GM23338 (cell line): ENCODE data around the gene ADGRG4. TPM values are rescaled to one million over a fixed set of nuclear protein-coding genes. Genes with fewer than 3 reads are reported as not detected.

Source experiments
- ATAC-seq: fragments of 200-7000 bp; cut with Tn5 transposase; 3 replicates; pipeline ENCODE4 v1.9.1; 2020
- DNase-seq: peaks from one replicate; pipeline ENCODE4 v3.0.0-alpha.2; 2015; ENCODE audit warnings: low spot score
- H2AFZ ChIP-seq: fragments of 200-600 bp; sonication (generic); 2 replicates; pipeline ENCODE4 v1.8.0; 2016; ENCODE audit warnings: antibody characterized with exemption, mild to moderate bottlenecking, moderate library complexity
- H3F3A ChIP-seq: fragments of 200-600 bp; sonication (generic); replicated peaks from 2 replicates; pipeline ENCODE4 v1.8.0; 2017; ENCODE audit warnings: antibody characterized with exemption, mixed run types, low read depth
- H3K27ac ChIP-seq: fragments of 200-600 bp; sonication (generic); 2 replicates; pipeline ENCODE4 v1.6.1; 2016; ENCODE audit warnings: low read depth
- H3K27me3 ChIP-seq: fragments of 200-600 bp; sonication (generic); 2 replicates; pipeline ENCODE4 v1.8.0; 2016; ENCODE audit warnings: mild to moderate bottlenecking, mixed run types, moderate library complexity; ENCODE audit not compliant: insufficient read depth
- H3K36me3 ChIP-seq: fragments of 200-600 bp; sonication (generic); 2 replicates; pipeline ENCODE4 v1.8.0; 2016; ENCODE audit warnings: mild to moderate bottlenecking; ENCODE audit not compliant: insufficient read depth
- H3K4me1 ChIP-seq: fragments of 200-600 bp; sonication (generic); 2 replicates; pipeline ENCODE4 v1.8.0; 2016; ENCODE audit warnings: mild to moderate bottlenecking, moderate library complexity; ENCODE audit not compliant: insufficient read depth
- H3K4me2 ChIP-seq: fragments of 200-600 bp; sonication (generic); 2 replicates; pipeline ENCODE4 v1.7.1; 2017; ENCODE audit warnings: mixed run types
- H3K4me3 ChIP-seq: fragments of 200-600 bp; sonication (generic); 2 replicates; pipeline ENCODE4 v1.6.1; 2016; ENCODE audit warnings: mixed run types
- H3K79me2 ChIP-seq: fragments of 200-600 bp; sonication (generic); replicated peaks from 2 replicates; pipeline ENCODE4 v1.8.0; 2017; ENCODE audit warnings: mild to moderate bottlenecking; ENCODE audit not compliant: insufficient read depth
- H3K9me2 ChIP-seq: fragments of 200-600 bp; sonication (generic); 2 replicates; pipeline ENCODE4 v1.8.0; 2017; ENCODE audit not compliant: insufficient read depth
- H4K20me1 ChIP-seq: fragments of 200-600 bp; sonication (generic); replicated peaks from 2 replicates; pipeline ENCODE4 v1.8.0; 2017; ENCODE audit warnings: mild to moderate bottlenecking; ENCODE audit not compliant: insufficient read depth
- H3K27ac Mint-ChIP-seq: 2 replicates; pipeline ENCODE4 v1.8.0; 2020; ENCODE audit warnings: inconsistent platforms, mild to moderate bottlenecking, moderate library complexity, mixed read lengths
- H3K27me3 Mint-ChIP-seq: 3 replicates; pipeline ENCODE4 v1.8.0; 2022; ENCODE audit warnings: low read depth, mild to moderate bottlenecking, moderate library complexity, mixed read lengths, inconsistent platforms; ENCODE audit not compliant: insufficient read depth, poor library complexity
- H3K36me3 Mint-ChIP-seq: 3 replicates; pipeline ENCODE4 v1.8.0; 2021; ENCODE audit warnings: low read depth, mild to moderate bottlenecking, inconsistent platforms, moderate library complexity, mixed read lengths
- H3K4me1 Mint-ChIP-seq: 3 replicates; pipeline ENCODE4 v1.8.0; 2020; ENCODE audit warnings: mild to moderate bottlenecking, inconsistent platforms, mixed read lengths
- H3K4me3 Mint-ChIP-seq: 3 replicates; pipeline ENCODE4 v1.8.0; 2021; ENCODE audit warnings: moderate library complexity, mild to moderate bottlenecking, inconsistent platforms, mixed read lengths
- H3K9me3 Mint-ChIP-seq: 3 replicates; pipeline ENCODE4 v1.8.0; 2020; ENCODE audit warnings: moderate library complexity, mild to moderate bottlenecking, inconsistent platforms, mixed read lengths
- CREB1 ChIP-seq: fragments of 250-450 bp; sonication (Bioruptor Pico); IDR thresholded peaks from 2 replicates; pipeline ENCODE4 v1.5.0; 2020; ENCODE audit warnings: low read depth, mild to moderate bottlenecking, moderate library complexity
- CTCF ChIP-seq, 2 experiments: fragments of 200-600 bp in 1 of 2; sonication (generic) in 1 of 2; conservative IDR thresholded peaks; 2 replicates each; pipeline versions ENCODE4 v1.5.1 to v1.6.1; 2016 to 2017; ENCODE audit warnings: antibody characterized with exemption in 2 of 2, low read depth in 2 of 2, mild to moderate bottlenecking in 2 of 2, moderate library complexity in 1 of 2
- ETS1 ChIP-seq: IDR thresholded peaks from 2 replicates; pipeline ENCODE4 v1.6.1; 2016; ENCODE audit warnings: antibody characterized with exemption
- EZH2 ChIP-seq: fragments of 200-600 bp; sonication (generic); IDR thresholded peaks from one replicate; pipeline ENCODE4 v1.8.0; 2017; ENCODE audit warnings: antibody characterized with exemption, mild to moderate bottlenecking, low read depth; ENCODE audit not compliant: unreplicated experiment
- EZH2phosphoT487 ChIP-seq: fragments of 200-600 bp; sonication (generic); IDR thresholded peaks from one replicate; pipeline ENCODE4 v1.8.1; 2018; ENCODE audit warnings: antibody characterized with exemption; ENCODE audit not compliant: unreplicated experiment
- JUNB ChIP-seq: IDR thresholded peaks from one replicate; pipeline ENCODE4 v1.6.1; 2016; ENCODE audit warnings: antibody characterized with exemption; ENCODE audit not compliant: unreplicated experiment
- NANOG ChIP-seq: IDR thresholded peaks from 2 replicates; pipeline ENCODE4 v1.6.1; 2016; ENCODE audit warnings: antibody characterized with exemption, borderline replicate concordance
- POLR2AphosphoS5 ChIP-seq: IDR thresholded peaks from 2 replicates; pipeline ENCODE4 v1.6.1; 2016; ENCODE audit warnings: antibody characterized with exemption, low read depth
- REST ChIP-seq: IDR thresholded peaks from one replicate; pipeline ENCODE4 v1.6.1; 2018; ENCODE audit warnings: antibody characterized with exemption; ENCODE audit not compliant: unreplicated experiment
- STAT1 ChIP-seq: IDR thresholded peaks from one replicate; pipeline ENCODE4 v1.6.1; 2016; ENCODE audit warnings: antibody characterized with exemption; ENCODE audit not compliant: unreplicated experiment
- ZNF114 ChIP-seq: fragments of 250-450 bp; sonication (Bioruptor Pico); IDR thresholded peaks from 2 replicates; pipeline ENCODE4 v1.5.0; 2020; ENCODE audit warnings: mild to moderate bottlenecking, moderate library complexity
- ZNF331 ChIP-seq: fragments of 250-450 bp; sonication (Bioruptor Pico); IDR thresholded peaks from 2 replicates; pipeline ENCODE4 v1.5.0; 2020; ENCODE audit warnings: low read depth, mild to moderate bottlenecking, moderate library complexity
- ZNF462 ChIP-seq: fragments of 250-450 bp; sonication (Bioruptor Pico); IDR thresholded peaks from 2 replicates; pipeline ENCODE4 v1.5.0; 2020; ENCODE audit warnings: mild to moderate bottlenecking, moderate library complexity
- polyA plus RNA-seq: library from polyadenylated mRNA; unstranded; fragments of >200 nt; fragmentation: Nextera tagmentation; extraction: Ambion mirVana; gene quantifications from 2 replicates; pipeline ENCODE4 v1.2.1, GENCODE V29; 2016
- total RNA-seq: library from RNA; depleted of rRNA; stranded (reverse); fragments of >200 nt; shearing (Covaris generic); gene quantifications from 2 replicates; pipeline ENCODE4 v1.2.3, GENCODE V29; 2014

ADGRG4 gene
- total and polyA plus RNA-seq, 2 experiments from 2014 or later: not detected

- H2AFZ ChIP-seq: no peak overlapping the region
- TF ChIP-seq POLR2AphosphoS5: no peak
- no peak for TF ChIP-seq CREB1
- no peak for TF ChIP-seq ETS1
- no peak for TF ChIP-seq STAT1
- no peak for TF ChIP-seq ZNF462 (CRISPR knock-in tag)
- TF ChIP-seq EZH2: no peak
- no peak for TF ChIP-seq CTCF (conservative IDR thresholded peaks at IDR 0.05; ENCODE audit: low read depth in 2 of 2)
- TF ChIP-seq ZNF114: no peak
- TF ChIP-seq REST: no peak
- TF ChIP-seq ZNF331 (CRISPR knock-in tag): no peak
- TF ChIP-seq JUNB: no peak
- TF ChIP-seq NANOG: no peak
- no peak for TF ChIP-seq EZH2phosphoT487
- Mint-ChIP-seq H3K4me1 (no peaks in the 10 kb centered on the region), H3K9me3 (no peaks in the 10 kb centered on the region), H3K27me3 (no peaks in the 10 kb centered on the region), H3K4me3 (no peak overlapping the region), H3K36me3 (no peaks in the 10 kb centered on the region), H3K27ac (no peak overlapping the region)
- no peaks in the 10 kb centered on the region for H3K79me2 ChIP-seq
- ATAC-seq: no peak
- no peak for DNase-seq
- H4K20me1 ChIP-seq: no peaks in the 10 kb centered on the region
- no peaks in the 10 kb centered on the region for H3F3A ChIP-seq
- no peaks in the 10 kb centered on the region for H3K9me2 ChIP-seq
- H3K4me3 ChIP-seq: no peak overlapping the region
- H3K4me1 ChIP-seq: no peaks in the 10 kb centered on the region
- no peak overlapping the region for H3K4me2 ChIP-seq
- H3K36me3 ChIP-seq: no peaks in the 10 kb centered on the region
- no peak overlapping the region for H3K27ac ChIP-seq
- no peaks in the 10 kb centered on the region for H3K27me3 ChIP-seq
These were observed 20.8 kb downstream of the ADGRG4 start for GRCh38 chrX:136321532-136321931.
